Smooth muscle cell of the brain vasculature (primary cell): ENCODE measurements around the gene FZD8.

ENCODE experiments used
- DNase-seq: peaks from one replicate; pipeline ENCODE4 v3.0.0-alpha.2; 2012; ENCODE audit warnings: low read depth, low spot score

Gene FZD8

GRCh38 chr10:35605191-35605590, 36.9 kb downstream of the FZD8 start, which contains the start of gene GJD4:
Gene GJD4, plus strand, starts transcription at chr10:35605341. Its CDS starts 227 bp downstream, at chr10:35605568.
- no peak for DNase-seq

DNA sequence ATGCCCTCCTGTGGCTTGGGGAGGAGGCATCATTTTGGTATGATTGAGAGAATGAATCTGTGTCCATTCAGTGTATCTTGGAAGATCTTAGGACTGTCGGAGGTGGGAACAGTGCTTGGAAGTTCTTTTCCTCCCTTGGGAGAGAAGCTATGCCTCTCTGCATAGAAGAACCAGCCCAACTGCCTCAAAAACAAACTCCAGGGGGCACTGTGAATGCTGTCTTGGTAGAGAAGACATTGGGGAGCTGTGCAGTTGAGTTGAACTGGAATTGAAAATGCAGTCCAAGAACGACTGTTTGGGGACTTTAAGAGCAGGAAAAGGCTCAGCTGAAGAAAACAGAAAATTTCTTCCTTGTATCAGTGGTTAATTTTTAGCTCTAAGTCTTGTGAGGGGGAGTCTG, 41.9 kb downstream of the FZD8 start:
- DNase-seq, result no peak

DNA sequence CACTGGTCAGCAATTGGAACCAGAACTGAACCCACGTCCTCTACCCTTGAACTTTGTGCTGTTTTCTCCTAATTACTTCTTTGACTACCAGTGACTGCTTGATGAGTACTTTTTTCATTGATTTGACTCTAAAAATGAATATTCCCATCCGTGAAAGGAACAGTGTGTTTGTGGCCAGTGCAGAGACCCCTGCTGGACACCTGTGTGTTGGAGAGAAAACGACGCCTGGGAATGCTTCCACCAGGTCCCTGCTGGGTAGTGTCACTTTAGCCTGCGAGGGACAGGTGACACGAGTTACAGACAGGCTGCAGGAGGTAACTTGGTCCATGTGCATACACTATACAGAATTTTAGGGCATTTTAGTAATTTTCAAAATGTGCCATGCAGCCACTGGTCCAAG, 43.7 kb downstream of the FZD8 start:
- no peak for DNase-seq

GRCh38 chr10:35595106-35595505, 47.0 kb downstream of the FZD8 start:
- no peak for DNase-seq

DNA sequence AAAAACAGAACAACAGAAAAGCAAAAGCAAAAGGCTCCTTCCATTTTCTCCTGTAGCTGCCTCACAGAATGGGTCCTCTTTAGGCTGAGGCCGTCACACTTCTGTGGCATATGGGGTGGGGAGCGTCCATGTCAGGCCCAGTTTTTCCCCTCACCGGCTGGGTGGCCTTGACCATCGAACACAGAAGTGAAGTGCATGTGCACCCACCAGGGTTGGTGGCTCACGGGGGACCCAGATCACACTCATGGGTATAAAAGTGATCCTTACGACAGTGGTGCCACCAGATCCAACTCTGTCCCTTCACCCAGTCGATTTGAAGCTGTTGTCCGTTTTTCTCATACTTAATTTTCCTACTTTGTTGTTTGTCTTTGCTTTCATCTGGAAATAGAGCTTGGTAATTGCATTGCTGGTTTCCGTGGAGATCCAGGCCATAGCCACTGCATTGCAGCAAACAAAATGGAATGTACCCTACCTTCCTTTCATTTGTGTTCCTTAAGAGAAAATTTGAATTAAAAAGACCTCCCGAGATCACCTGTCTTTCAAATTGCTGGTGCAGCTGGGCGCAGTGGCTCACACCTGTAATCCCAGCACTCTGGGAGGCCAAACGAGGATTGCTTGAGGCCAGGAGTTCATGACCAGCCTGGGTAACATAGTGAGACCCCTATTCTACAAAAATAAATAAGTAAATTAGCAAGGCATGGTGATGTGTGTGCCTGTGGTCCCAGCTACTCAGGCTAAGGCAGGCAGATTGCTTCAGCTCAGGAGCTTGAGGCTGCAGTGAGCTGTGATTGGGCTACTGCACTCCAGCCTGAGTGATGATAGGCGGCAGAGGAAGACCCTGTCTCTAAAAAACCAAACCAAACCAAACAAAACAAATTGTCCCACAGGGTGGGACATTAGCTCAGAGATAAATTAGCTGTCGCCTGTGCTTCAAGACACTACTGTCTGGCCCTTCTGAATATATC, 47.7 kb downstream of the FZD8 start:
- no peak for DNase-seq

DNA sequence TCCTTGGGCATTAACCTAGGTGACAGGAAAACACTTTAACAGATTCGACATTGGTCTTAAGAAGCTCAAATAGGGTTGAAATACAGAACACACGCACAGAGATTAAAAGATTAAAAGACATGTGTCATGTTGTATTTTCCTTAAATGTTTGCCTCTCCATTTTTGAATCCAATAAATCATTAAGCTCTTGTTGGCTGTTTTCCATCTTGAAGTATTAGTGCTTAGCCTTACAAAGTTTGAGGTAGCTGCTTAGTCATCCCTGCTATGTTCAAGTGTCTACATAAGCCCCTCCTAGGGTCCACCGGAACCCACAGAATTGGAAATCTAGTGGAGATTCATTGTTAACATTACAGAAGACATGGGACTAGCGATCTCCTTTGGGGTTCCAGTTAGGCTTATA, 49.7 kb downstream of the FZD8 start:
- DNase-seq, result no peak

DNA sequence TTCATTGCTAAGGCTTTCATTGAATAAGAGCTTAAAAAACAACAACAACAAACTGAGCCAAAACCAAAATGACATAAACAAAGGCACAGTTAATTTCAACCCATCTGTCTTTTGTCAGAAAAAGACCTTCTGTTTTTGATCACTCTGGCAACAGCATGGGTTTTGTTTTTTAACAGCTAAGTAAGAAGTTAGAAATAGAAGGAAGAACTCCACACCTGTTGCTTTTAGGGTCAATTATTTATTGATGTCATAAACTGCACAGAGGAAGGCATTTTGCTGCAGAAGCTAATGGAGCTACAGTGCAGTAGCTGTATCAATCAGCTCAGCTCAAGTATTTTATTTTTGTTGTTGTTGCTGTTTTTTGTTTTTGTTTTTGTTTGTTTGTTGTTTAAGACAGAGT, 53.3 kb downstream of the FZD8 start:
- no peak for DNase-seq
